Activated naive CD8-positive, alpha-beta T cell treated with anti-CD3 and anti-CD28 coated beads for 36 hours (primary cell): Measurements from ENCODE around the gene SLC29A2. TPM values are rescaled to one million over a fixed set of nuclear protein-coding genes. Genes with fewer than 3 reads are reported as not detected.
"Not testable (repeated sequence)": the region's sequence is repeated elsewhere in the genome, so short reads cannot be mapped to it uniquely, and the experiment has no call there.

Experiments used
- DNase-seq: peaks from one replicate; pipeline ENCODE4 v3.0.0; 2021
- H3K27ac Mint-ChIP-seq: one replicate; pipeline ENCODE4 v1.8.0; 2022; ENCODE audit warnings: mild to moderate bottlenecking, moderate library complexity, mixed read lengths
- H3K27me3 Mint-ChIP-seq: one replicate; pipeline ENCODE4 v1.8.0; 2022; ENCODE audit warnings: mild to moderate bottlenecking, mixed read lengths
- H3K36me3 Mint-ChIP-seq: one replicate; pipeline ENCODE4 v1.8.0; 2021; ENCODE audit warnings: mild to moderate bottlenecking, mixed read lengths
- H3K4me1 Mint-ChIP-seq: one replicate; pipeline ENCODE4 v1.8.0; 2021; ENCODE audit warnings: mixed read lengths
- H3K4me3 Mint-ChIP-seq: one replicate; pipeline ENCODE4 v1.8.0; 2022; ENCODE audit warnings: mild to moderate bottlenecking, moderate library complexity, mixed read lengths
- H3K9me3 Mint-ChIP-seq: one replicate; pipeline ENCODE4 v1.8.0; 2022; ENCODE audit warnings: mixed read lengths
- total RNA-seq, 2 experiments: library from RNA; stranded (reverse); gene quantifications; one replicate each; pipeline ENCODE4 v1.2.3, GENCODE V29; 2021

The SLC29A2 gene
- total RNA-seq, 2 experiments from 2014 or later = 8.1 to 9.0 TPM

GRCh38 chr11:66408488-66409214 is 37.1 kb upstream of the SLC29A2 start:
- Mint-ChIP-seq H3K36me3 (no peaks in the 10 kb centered on the region), H3K27ac (no peak overlapping the region), H3K4me1 (no peaks in the 10 kb centered on the region), H3K4me3 (peak overlapping the region; percentile 67), H3K27me3 (peaks cover 29% of the 10 kb centered on the region), H3K9me3 (no peaks in the 10 kb centered on the region)
- peak; percentile 91 for DNase-seq

GRCh38 chr11:66407651-66408050 is 36.1 kb upstream of the SLC29A2 start:
- H3K36me3 Mint-ChIP-seq = no peaks in the 10 kb centered on the region
- no peaks in the 10 kb centered on the region for H3K9me3 Mint-ChIP-seq
- H3K27me3 Mint-ChIP-seq = peaks cover 27% of the 10 kb centered on the region

GRCh38 chr11:66393954-66394353 is 22.4 kb upstream of the SLC29A2 start:
- no peak for DNase-seq
- Mint-ChIP-seq H3K9me3 (no peaks in the 10 kb centered on the region), H3K4me3 (no peak overlapping the region), H3K27ac (no peak overlapping the region), H3K36me3 (no peaks in the 10 kb centered on the region), H3K27me3 (peaks cover 12% of the 10 kb centered on the region), H3K4me1 (no peaks in the 10 kb centered on the region)

More at GRCh38 chr11:66407651-66408050, 36.1 kb upstream of the SLC29A2 start:
- Mint-ChIP-seq H3K27ac (no peak overlapping the region), H3K4me1 (no peaks in the 10 kb centered on the region), H3K4me3 (no peak overlapping the region)
- no peak for DNase-seq

GRCh38 chr11:66391322-66391721 is 19.8 kb upstream of the SLC29A2 start:
- Mint-ChIP-seq H3K27ac (no peak overlapping the region), H3K36me3 (no peaks in the 10 kb centered on the region), H3K9me3 (no peaks in the 10 kb centered on the region), H3K4me3 (no peak overlapping the region), H3K4me1 (peaks cover 3% of the 10 kb centered on the region), H3K27me3 (peaks cover 12% of the 10 kb centered on the region)
- DNase-seq = no peak

GRCh38 chr11:66388780-66389386 is 17.3 kb upstream of the SLC29A2 start:
- H3K9me3 Mint-ChIP-seq = no peaks in the 10 kb centered on the region
- no peak overlapping the region for H3K27ac Mint-ChIP-seq
- no peaks in the 10 kb centered on the region for H3K36me3 Mint-ChIP-seq
- peaks cover 5% of the 10 kb centered on the region for H3K27me3 Mint-ChIP-seq
- H3K4me1 Mint-ChIP-seq = peaks cover 8% of the 10 kb centered on the region
- DNase-seq = peak; percentile 65
- H3K4me3 Mint-ChIP-seq = no peak overlapping the region

- peak; percentile 74 for DNase-seq
- no peaks in the 10 kb centered on the region for H3K36me3 Mint-ChIP-seq
- H3K4me3 Mint-ChIP-seq = peak overlapping the region; percentile 48
- H3K27me3 Mint-ChIP-seq = peaks cover 3% of the 10 kb centered on the region
- no peaks in the 10 kb centered on the region for H3K9me3 Mint-ChIP-seq
- H3K27ac Mint-ChIP-seq = peak overlapping the region; percentile 63
- peaks cover 8% of the 10 kb centered on the region for H3K4me1 Mint-ChIP-seq
Measured at GRCh38 chr11:66386171-66387069, 14.9 kb upstream of the SLC29A2 start.

- not testable (repeated sequence) for DNase-seq, H3K36me3 Mint-ChIP-seq, H3K9me3 Mint-ChIP-seq, H3K27ac Mint-ChIP-seq, H3K4me3 Mint-ChIP-seq, H3K27me3 Mint-ChIP-seq
- H3K4me1 Mint-ChIP-seq = peaks cover 12% of the 10 kb centered on the region
Measured at GRCh38 chr11:66384316-66384715, 12.8 kb upstream of the SLC29A2 start.

- not testable (repeated sequence) for H3K9me3 Mint-ChIP-seq, H3K27ac Mint-ChIP-seq, H3K27me3 Mint-ChIP-seq, H3K36me3 Mint-ChIP-seq, H3K4me1 Mint-ChIP-seq, H3K4me3 Mint-ChIP-seq
- DNase-seq = peak; percentile 13
Measured at GRCh38 chr11:66380264-66380663, 8.7 kb upstream of the SLC29A2 start.

GRCh38 chr11:66373690-66374287 is 2.2 kb upstream of the SLC29A2 start:
- not testable (repeated sequence) for H3K36me3 Mint-ChIP-seq, H3K27me3 Mint-ChIP-seq, DNase-seq, H3K9me3 Mint-ChIP-seq, H3K27ac Mint-ChIP-seq
- peak overlapping the region; percentile 32 for H3K4me3 Mint-ChIP-seq
- peaks cover 16% of the 10 kb centered on the region for H3K4me1 Mint-ChIP-seq

GRCh38 chr11:66373265-66373664 is 1.7 kb upstream of the SLC29A2 start:
- Mint-ChIP-seq H3K4me1 (peaks cover 16% of the 10 kb centered on the region), H3K4me3 (no peak overlapping the region), H3K27ac (no peak overlapping the region), H3K36me3 (no peaks in the 10 kb centered on the region), H3K9me3 (no peaks in the 10 kb centered on the region), H3K27me3 (no peaks in the 10 kb centered on the region)
- no peak for DNase-seq

GRCh38 chr11:66369073-66369894 is 2.3 kb downstream of the SLC29A2 start:
- Mint-ChIP-seq H3K4me3 (peak overlapping the region; percentile 30), H3K9me3 (no peaks in the 10 kb centered on the region), H3K27me3 (no peaks in the 10 kb centered on the region), H3K4me1 (peaks cover 16% of the 10 kb centered on the region), H3K27ac (peak overlapping the region; percentile 16), H3K36me3 (peaks cover 4% of the 10 kb centered on the region)
- no peak for DNase-seq

GRCh38 chr11:66368484-66368883 is 3.1 kb downstream of the SLC29A2 start:
- H3K36me3 Mint-ChIP-seq = peaks cover 4% of the 10 kb centered on the region
- no peak for DNase-seq
- H3K27me3 Mint-ChIP-seq = no peaks in the 10 kb centered on the region
- no peak overlapping the region for H3K4me3 Mint-ChIP-seq
- H3K9me3 Mint-ChIP-seq = no peaks in the 10 kb centered on the region
- H3K27ac Mint-ChIP-seq = no peak overlapping the region
- peaks cover 16% of the 10 kb centered on the region for H3K4me1 Mint-ChIP-seq

- Mint-ChIP-seq H3K4me3 (no peak overlapping the region), H3K4me1 (peaks cover 15% of the 10 kb centered on the region)
Measured at GRCh38 chr11:66367561-66368312, 3.8 kb downstream of the SLC29A2 start.

More at GRCh38 chr11:66367561-66368312, 3.8 kb downstream of the SLC29A2 start:
- Mint-ChIP-seq H3K27me3 (no peaks in the 10 kb centered on the region), H3K36me3 (peaks cover 4% of the 10 kb centered on the region), H3K9me3 (no peaks in the 10 kb centered on the region), H3K27ac (no peak overlapping the region)
- no peak for DNase-seq
